ENCODE results near the gene ZNF790.
"Not testable (repeated sequence)": the region's sequence is repeated elsewhere in the genome, so short reads cannot be mapped to it uniquely, and the experiment has no call there.

ZNF790 gene

DNA sequence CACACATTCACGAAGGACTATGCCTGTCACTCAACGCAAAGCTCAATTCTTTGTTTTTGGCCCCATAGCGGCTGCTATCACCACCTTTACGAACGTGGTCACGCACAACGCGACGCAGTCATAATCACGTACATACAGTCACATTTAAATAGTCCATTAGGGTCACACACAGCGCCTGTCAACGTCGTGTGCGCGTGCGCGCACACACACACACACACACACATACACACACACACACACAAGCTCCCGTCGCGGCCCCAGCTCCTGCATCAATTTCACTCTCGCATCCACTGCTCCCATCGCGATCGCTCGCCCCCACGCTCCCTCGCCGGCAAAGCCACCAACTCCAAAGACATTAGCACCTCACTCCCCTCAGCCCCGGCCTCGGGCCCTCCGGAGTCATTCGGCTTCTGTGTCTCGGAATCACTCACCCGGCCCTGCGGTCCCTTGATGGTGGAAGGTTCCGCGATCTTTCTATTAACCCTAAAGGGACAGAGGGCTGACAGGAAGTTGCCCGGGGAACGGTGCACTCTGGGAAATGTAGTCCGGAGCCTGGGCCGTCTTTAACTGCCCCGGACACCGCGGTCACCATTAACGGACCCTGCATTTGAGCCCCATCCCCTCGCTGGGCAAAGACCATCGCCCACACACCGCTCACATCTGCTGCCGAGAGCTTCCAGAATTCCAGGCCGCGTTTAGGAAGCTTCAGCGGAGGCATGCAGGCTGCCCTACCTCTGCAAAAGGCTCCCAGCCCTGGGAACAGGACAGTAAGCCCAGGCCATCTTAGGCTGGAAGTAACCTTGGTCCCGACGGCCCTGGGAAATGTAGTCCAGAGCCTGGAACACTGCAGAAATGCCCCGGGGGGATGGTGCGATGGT is at the start of gene ZNF790:
Gene ZNF790 (minus strand): TSS at position 482 of the 878 bp plus-strand sequence. CDS start 12,768 bp downstream, outside the sequence.
- peak; percentile 63 for DNase-seq (ENCODE audit: low read depth, low spot score)

- no peak for DNase-seq (ENCODE audit: low read depth, low spot score)
Measured at GRCh38 chr19:36876993-36877938, 39.1 kb upstream of the ZNF790 start.

DNA sequence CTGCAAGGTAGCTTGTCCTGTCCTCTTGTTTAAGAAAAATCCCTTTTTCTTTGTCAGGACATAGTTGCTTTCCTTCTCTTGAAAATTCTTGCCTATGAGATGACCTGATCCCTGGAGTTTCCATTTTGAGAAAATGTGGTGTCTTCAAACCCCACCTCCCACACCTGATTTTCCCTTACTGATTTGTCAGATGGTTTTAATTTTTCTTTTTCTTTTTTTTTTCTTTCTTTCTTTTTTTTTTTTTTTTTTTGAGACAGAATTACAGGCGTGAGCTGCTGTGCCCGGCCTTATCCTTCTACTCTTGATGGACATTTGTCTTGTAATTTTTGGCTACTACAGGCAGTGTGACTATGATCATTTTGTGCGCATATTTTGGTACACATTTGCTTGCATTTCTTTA is 13.7 kb upstream of the ZNF790 start:
- no peak for DNase-seq (ENCODE audit: low read depth, low spot score)

GRCh38 chr19:36850559-36851442 is 12.6 kb upstream of the ZNF790 start, which contains the start of gene ZNF345:
TSS of gene ZNF345 (plus strand) at chr19:36850876. CDS start at chr19:36876831, 25,955 bp downstream.
- DNase-seq (ENCODE audit: low read depth, low spot score), result peak; percentile 62

DNA sequence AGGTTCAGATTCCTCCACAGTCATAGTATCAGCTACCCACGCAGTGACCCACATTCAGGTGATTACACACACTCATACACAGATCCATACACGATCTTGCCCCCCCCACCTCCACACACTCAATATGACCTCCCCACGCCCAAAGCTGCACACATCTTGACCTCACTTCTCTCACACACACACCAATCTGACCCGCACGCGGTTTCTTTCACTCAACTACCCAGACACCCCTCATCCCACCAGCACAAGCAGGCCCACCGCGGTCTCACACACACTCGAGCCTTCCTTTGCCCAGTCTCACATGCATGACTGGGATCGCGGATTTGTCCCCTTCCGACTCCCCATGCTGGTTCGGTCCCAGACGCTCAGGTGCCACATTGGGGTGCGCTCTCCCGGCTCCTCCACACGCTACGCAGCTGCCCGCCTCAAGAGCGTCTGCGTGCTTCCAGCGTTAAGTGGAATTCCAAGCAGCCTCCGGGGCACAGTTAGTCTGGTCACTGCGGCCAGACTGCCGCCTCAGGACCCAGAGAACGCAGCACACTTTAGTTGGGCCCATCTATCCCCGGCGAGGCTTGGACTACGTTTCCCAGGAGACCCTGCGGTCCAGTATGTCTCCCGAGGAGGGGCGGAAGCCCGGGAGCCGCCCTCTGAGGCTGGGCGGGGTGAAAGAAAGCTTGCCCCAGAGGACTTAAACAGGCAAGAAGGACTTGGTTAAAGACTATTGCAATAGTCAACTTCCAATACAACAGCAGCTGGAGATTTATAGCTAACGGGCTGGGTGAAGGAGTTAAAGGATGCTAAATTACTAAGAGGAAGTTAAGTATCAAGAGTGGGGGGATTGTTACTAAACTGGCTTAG is 11.7 kb upstream of the ZNF790 start:
- peak; percentile 69 for DNase-seq (ENCODE audit: low read depth, low spot score)

- DNase-seq (ENCODE audit: low read depth, low spot score), result no peak
Measured at GRCh38 chr19:36847968-36848367, 9.8 kb upstream of the ZNF790 start.

GRCh38 chr19:36838784-36839324 is 667 bp upstream of the ZNF790 start:
- DNase-seq (ENCODE audit: low read depth, low spot score), result no peak

GRCh38 chr19:36837176-36837905 is 846 bp downstream of the ZNF790 start:
- no peak for DNase-seq (ENCODE audit: low read depth, low spot score)

GRCh38 chr19:36833430-36833829 is 4.8 kb downstream of the ZNF790 start:
- no peak for DNase-seq (ENCODE audit: low read depth, low spot score)

DNA sequence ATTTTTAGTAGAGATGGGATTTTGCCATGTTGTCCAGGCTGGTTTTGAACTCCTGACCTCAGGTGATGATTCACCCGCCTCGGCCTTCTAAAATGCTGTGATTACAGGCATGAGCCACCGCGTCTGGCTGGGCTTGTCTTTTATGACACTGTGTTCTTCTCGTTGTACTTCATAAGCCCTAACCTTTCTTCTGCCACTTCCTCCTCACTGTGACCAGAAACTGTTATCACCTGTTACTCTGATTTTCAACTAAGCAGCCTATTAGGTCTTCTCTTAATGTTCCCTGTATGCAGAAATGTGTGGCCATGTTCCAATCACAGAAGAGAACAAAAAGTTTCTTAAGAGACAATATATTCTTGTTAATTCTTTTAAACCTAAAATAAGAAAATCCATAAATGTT is 16.4 kb downstream of the ZNF790 start:
- DNase-seq (ENCODE audit: low read depth, low spot score), result no peak

DNA sequence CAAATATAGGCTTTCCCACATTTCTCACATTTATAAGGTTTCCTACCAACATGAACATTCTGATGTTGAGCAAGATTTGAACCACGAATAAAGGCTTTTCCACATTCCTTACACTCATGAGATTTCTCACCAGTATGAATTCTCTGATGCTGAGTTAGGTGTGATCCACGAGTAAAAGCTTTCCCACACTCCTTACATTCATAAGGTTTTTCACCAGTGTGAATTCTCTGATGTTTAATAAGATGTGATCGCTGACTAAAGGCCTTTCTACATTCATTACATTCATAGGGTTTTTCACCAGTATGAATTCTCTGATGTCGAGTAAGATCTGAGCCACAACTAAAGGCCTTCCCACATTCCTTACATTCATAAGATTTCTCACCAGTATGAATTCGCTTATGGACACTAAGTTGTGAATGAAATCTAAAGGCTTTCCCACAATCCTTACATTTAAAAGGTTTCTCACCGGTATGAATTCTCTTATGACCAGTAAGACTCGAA is 19.0 kb downstream of the ZNF790 start:
- no peak for DNase-seq (ENCODE audit: low read depth, low spot score)

- no peak for DNase-seq (ENCODE audit: low read depth, low spot score)
Measured at GRCh38 chr19:36807029-36807428, 31.2 kb downstream of the ZNF790 start.

DNA sequence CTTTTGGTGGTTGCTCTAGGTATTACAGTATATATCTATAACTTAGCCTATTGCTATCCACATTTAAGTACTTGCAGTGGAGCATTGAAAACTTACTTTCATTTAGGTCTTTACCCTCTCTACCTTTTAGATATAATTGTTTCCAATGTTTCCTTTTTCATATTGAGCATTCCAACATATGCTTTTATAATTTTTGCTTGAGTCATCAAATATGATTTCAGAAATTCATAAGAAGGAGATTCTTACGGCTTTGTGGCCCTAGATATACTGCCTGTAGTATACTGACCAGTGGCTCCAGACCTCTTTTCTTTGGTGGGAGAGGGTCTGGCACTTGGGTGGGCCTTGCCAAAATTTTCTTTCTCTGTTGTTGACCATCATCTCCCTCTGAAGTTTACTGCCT is 32.8 kb downstream of the ZNF790 start:
- DNase-seq (ENCODE audit: low read depth, low spot score), result no peak

GRCh38 chr19:36797786-36798108 is 40.4 kb downstream of the ZNF790 start:
- DNase-seq (ENCODE audit: low read depth, low spot score), result no peak

GRCh38 chr19:36796714-36796992 is 41.5 kb downstream of the ZNF790 start:
- no peak for DNase-seq (ENCODE audit: low read depth, low spot score)

DNA sequence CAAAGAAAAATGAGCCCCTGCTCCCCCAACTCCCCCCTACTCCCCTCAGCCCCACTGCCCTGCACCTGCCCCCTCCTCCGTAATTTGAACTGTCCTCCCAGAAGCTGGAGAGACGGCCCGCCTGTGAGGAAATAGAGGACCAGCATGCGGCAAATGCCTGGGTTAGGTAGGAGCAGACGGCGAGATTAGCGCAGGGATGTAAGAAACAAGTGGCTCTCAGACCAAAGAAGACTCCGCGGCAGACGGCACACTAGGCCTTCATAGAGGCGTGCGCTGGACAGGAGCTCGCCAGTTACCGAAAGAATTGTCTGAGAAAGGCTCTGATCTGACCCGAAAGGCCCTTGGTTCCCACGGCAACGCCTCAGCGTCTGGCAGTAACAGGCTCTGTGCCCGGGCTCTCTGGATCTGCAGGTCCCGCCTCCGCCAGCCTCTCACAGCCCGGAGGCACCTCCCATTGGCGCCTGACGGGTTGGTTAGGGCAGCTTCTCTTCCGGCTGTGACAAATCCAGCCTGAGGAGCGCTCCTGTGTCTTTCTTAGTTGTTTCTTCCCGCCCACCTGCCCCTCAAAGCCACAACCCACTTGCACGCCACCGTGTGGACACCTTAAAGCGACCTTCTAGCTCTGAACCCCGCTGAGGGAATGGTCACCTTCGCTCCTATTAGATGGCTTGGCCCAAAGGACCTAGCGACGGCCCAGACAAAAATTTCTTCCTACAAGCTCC is 46.6 kb downstream of the ZNF790 start:
- DNase-seq (ENCODE audit: low read depth, low spot score), result not testable (repeated sequence)

DNA sequence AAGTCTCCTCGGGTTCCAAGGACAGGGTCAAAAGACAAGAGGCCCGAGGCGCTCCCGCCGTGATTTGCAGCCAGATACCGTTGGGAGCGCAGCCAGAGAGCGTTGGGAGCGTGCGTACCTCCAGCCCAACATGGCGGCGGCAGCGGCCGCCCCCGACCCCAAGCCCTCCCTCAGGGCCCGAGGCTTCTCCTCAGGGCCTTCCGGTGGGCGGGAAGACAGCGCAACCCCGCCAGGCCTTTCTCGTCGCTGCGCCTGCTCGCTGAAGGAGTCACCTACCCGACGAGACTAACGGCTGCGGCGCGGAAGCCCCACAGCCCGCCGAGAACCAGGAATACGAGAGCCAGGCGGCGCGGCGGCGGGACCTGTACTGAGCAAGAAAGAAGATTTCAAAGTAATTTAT is 62.4 kb downstream of the ZNF790 start:
- no peak for DNase-seq (ENCODE audit: low read depth, low spot score)

DNA sequence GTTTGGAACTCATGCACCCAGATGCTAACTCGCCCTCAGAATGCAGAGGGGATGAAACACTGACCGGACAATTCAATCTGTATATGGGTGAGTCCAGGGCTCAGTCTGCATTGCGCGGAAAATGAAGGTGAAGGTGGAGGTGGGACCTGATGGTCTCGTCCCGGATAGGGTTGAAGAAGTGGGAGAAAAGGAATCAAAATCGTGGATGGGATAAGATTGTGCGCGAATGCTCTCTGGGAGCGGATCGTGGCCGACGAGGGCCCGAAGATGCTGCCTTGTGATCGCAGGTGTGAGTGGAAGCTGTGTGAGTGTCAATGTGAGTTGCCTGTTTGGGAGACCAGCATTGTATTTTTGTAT is 65.0 kb downstream of the ZNF790 start:
- DNase-seq (ENCODE audit: low read depth, low spot score), result no peak

Data from activated naive CD8-positive, alpha-beta T cell treated with anti-CD3 and anti-CD28 coated beads, Interleukin-2, amount 50 U/mL, for 16 hours (primary cell).